Right atrium auricular region (tissue), 2 donors: ENCODE data around the gene CSF1. TPM values are rescaled to one million over a fixed set of nuclear protein-coding genes. Genes with fewer than 3 reads are reported as not detected.
"Not testable (repeated sequence)": the region's sequence is repeated elsewhere in the genome, so short reads cannot be mapped to it uniquely, and the experiment has no call there.

Experiments used
- DNase-seq: peaks from one replicate; pipeline ENCODE4 v3.0.0-alpha.2; 2019; ENCODE audit warnings: low spot score
- H3K27ac ChIP-seq, 2 donors: fragments of 200-600 bp; sonication (generic); 1 replicate in 1 of 2; 2 replicates in 1 of 2; pipeline ENCODE4 v1.5.1; 2016 to 2019
- H3K27me3 ChIP-seq, 2 donors: fragments of 200-600 bp; sonication (generic); one replicate each; pipeline versions ENCODE4 v1.5.1 to v1.6.0; 2017 to 2019
- H3K36me3 ChIP-seq: fragments of 200-600 bp; sonication (generic); one replicate; pipeline ENCODE4 v1.5.1; 2016
- H3K4me1 ChIP-seq, 2 donors: fragments of 200-600 bp; sonication (generic); one replicate each; pipeline versions ENCODE4 v1.5.1 to v1.6.0; 2017 to 2019
- H3K4me3 ChIP-seq, 2 donors: fragments of 200-600 bp; sonication (generic); 1 replicate in 1 of 2; 2 replicates in 1 of 2; pipeline ENCODE4 v1.5.1; 2017 to 2019; ENCODE audit warnings: mild to moderate bottlenecking in 1 of 2, moderate library complexity in 1 of 2
- H3K9me3 ChIP-seq, 2 donors: fragments of 200-600 bp; sonication (generic); one replicate each; pipeline ENCODE4 v1.5.1; 2019
- total RNA-seq, 2 donors: library from RNA; depleted of rRNA; stranded (reverse); fragments of >200 nt; gene quantifications; one replicate each; pipeline ENCODE4 v1.1.0, GENCODE V29; 2016
- TF ChIP-seq, protein P1 (sequence below), 2 donors: fragments of 200-600 bp; sonication (generic); IDR thresholded peaks; one replicate each; pipeline ENCODE4 v1.5.1; 2019; ENCODE audit warnings: antibody characterized with exemption in 2 of 2

CSF1 gene
- total RNA-seq, 2 donors from 2014 or later = 31.4 to 48.4 TPM

DNA sequence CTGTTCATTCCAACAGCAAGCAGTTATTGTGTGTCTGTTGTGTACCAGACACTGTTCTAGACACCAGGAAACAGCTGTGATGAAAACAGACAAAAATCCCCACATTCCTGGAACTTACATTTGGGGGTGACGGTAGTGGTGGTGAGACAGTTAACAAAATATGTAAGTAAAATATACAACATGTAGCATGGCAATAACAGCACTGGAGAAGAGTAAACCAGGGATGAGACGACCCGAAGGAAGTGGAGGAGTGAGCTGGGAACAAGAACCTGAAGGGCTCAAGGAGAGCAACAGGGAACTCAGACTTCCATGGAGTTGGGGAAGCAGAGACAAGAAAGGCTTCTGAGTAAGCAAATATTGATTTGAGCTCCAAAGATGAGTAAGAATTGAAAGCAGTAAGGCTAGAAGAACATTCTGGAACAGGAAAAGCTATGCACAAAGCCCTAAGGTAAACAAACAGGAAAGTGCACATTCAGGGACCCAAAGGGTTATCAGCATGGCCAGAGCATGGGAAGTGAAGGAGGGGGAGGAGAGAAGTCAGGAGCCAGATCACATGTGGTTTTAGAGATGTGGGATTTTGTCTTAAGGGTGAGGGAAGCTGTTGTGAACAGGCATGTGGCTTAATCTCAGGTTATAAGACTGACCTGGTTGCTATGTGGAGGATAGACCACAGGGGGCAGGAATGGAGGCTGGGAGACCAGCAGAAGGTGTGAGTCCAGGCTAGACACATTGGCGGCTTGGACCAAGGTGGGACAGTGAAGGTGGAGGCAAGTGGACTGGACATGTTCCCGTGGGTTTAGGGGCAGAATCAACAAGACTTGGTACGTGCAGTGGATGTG is 7.3 kb downstream of the CSF1 start:
- TF ChIP-seq, protein P1, sequence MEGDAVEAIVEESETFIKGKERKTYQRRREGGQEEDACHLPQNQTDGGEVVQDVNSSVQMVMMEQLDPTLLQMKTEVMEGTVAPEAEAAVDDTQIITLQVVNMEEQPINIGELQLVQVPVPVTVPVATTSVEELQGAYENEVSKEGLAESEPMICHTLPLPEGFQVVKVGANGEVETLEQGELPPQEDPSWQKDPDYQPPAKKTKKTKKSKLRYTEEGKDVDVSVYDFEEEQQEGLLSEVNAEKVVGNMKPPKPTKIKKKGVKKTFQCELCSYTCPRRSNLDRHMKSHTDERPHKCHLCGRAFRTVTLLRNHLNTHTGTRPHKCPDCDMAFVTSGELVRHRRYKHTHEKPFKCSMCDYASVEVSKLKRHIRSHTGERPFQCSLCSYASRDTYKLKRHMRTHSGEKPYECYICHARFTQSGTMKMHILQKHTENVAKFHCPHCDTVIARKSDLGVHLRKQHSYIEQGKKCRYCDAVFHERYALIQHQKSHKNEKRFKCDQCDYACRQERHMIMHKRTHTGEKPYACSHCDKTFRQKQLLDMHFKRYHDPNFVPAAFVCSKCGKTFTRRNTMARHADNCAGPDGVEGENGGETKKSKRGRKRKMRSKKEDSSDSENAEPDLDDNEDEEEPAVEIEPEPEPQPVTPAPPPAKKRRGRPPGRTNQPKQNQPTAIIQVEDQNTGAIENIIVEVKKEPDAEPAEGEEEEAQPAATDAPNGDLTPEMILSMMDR (IDR thresholded peaks at IDR 0.05) = no peak
- Histone ChIP-seq H3K4me3 (no peak overlapping the region), H3K27ac (no peak overlapping the region), H3K4me1 (peaks cover 0 to 34% of the 10 kb centered on the region in 2 donors), H3K27me3 (no peaks in the 10 kb centered on the region), H3K9me3 (no peaks in the 10 kb centered on the region), H3K36me3 (peaks cover 74% of the 10 kb centered on the region)
- DNase-seq = no peak

DNA sequence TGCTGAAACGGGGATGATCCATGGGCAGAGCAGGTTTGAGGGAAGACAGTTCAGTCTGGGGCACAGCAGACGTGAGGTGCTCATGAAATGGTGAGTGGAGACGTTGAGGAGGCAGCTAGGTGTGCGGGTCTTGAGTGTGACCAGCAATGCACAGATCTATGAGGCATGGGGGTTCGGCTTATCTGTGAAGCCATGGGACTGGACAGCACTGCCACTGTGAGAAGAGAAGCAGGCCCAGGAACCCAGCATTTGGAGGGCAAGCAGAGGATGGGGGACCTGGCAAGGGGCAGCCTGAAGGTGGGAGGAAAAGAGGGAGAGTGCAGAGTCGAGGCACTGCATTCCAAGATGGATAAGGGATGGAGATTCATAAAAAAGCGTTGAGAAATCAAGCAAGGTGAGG is 8.0 kb downstream of the CSF1 start:
- peaks cover 0 to 31% of the 10 kb centered on the region in 2 donors for H3K4me1 ChIP-seq
- no peaks in the 10 kb centered on the region for H3K27me3 ChIP-seq
- H3K4me3 ChIP-seq = no peak overlapping the region
- peaks cover 81% of the 10 kb centered on the region for H3K36me3 ChIP-seq
- TF ChIP-seq, protein P1 (IDR thresholded peaks at IDR 0.05) = no peak
- H3K9me3 ChIP-seq = no peaks in the 10 kb centered on the region
- DNase-seq = no peak
- no peak overlapping the region for H3K27ac ChIP-seq

DNA sequence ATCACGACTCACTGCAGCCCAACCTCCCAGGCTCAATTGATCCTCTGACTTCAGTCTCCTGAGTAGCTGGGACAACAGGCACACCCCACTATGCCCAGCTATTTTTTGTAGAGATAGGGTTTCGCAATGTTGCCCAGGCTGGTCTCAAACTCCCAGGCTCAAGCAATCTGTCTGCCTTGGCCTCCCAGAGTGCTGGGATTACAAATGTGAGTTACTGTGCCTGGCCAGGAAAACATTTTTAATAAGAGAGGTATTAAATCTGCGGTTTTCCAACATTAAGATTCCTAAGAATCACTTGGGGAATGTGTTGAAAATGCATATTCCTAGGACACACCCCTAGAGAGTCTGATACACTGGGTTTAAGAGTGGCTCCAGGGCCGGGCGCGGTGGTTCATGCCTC is 8.7 kb downstream of the CSF1 start:
- H3K4me1 ChIP-seq = peaks cover 0 to 28% of the 10 kb centered on the region in 2 donors
- no peak overlapping the region for H3K4me3 ChIP-seq
- no peaks in the 10 kb centered on the region for H3K27me3 ChIP-seq
- no peak for DNase-seq
- no peak overlapping the region for H3K27ac ChIP-seq
- TF ChIP-seq, protein P1 (IDR thresholded peaks at IDR 0.05) = no peak
- peaks cover 87% of the 10 kb centered on the region for H3K36me3 ChIP-seq
- no peaks in the 10 kb centered on the region for H3K9me3 ChIP-seq

DNA sequence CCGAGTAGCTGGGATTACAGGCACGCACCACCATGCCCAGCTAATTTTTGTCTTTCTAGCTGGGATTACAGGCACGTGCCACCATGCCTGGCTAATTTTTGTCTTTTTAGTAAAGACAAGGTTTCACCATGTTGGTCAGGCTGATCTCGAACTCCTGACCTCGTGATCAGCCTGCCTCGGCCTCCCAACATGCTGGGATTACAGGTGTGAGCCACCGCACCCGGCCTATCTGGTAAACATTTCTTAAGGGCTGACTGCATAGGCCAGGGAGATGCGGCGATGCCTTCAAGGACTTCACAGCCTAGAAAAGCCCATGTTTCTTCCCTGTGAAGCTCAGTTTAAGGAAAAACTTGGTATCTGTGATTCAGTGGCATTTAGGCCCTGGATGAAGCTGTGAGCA is 9.7 kb downstream of the CSF1 start:
- H3K4me1 ChIP-seq = peaks cover 0 to 18% of the 10 kb centered on the region in 2 donors

DNA sequence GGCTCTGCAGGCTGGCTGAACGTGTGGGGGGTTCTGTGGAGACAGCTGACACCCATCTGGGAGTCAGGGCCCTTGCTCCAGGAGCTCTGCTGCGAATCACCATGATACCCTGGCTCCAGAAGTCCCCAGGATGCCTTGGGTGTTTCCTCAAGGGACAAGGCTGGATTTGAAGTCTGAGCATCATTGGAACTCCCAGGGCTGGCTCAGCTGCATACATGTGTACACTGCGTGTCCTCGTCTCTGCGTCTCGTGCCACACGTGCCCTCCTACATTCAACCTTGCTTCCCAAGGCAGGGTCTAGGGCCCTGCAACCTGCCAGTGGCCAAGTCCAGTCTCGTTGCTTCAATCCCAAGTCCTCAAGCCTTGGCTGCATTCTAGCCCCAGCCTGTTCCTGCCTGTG is 11.7 kb downstream of the CSF1 start:
- no peak overlapping the region for H3K27ac ChIP-seq
- peaks cover 93% of the 10 kb centered on the region for H3K36me3 ChIP-seq
- peaks cover 0 to 25% of the 10 kb centered on the region in 2 donors for H3K4me1 ChIP-seq

More for the DNA sequence above, 9.7 kb downstream of the CSF1 start:
- H3K36me3 ChIP-seq = peaks cover 98% of the 10 kb centered on the region
- not testable (repeated sequence) for H3K4me3 ChIP-seq, H3K27ac ChIP-seq, H3K27me3 ChIP-seq, H3K9me3 ChIP-seq, DNase-seq

More for the DNA sequence above, 11.7 kb downstream of the CSF1 start:
- Histone ChIP-seq H3K9me3 (no peaks in the 10 kb centered on the region), H3K4me3 (no peak overlapping the region), H3K27me3 (no peaks in the 10 kb centered on the region)
- no peak for DNase-seq
- TF ChIP-seq, protein P1 (IDR thresholded peaks at IDR 0.05) = no peak
